ENCODE results near the gene SPTB.

The SPTB gene

DNA sequence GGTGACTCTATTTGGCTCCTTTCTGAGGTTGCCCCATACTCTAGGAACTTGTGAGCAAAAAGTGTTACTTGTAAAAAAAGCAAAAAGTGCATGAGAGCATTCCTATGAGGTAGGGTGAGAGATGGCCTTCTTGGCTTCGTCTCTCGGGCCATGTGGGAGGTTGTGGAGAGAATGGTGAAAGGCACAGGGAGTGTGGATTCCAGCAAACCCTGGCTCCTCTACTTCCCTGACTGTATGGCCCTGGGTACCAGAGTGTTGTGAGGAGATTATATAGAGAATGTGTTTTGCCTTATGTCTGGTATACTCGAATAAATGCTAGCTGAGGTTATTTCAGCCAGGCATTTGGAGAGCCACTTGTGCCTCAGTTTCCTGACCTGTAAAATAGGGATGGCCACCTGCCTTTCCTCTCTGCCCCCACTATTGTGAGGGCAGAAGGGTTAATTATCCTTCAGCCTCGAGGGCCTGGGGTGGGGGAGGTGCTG, 164.5 kb downstream of the SPTB start:
- no peak for DNase-seq (ENCODE audit: low read depth in 2 of 2, low spot score in 1 of 2)

DNA sequence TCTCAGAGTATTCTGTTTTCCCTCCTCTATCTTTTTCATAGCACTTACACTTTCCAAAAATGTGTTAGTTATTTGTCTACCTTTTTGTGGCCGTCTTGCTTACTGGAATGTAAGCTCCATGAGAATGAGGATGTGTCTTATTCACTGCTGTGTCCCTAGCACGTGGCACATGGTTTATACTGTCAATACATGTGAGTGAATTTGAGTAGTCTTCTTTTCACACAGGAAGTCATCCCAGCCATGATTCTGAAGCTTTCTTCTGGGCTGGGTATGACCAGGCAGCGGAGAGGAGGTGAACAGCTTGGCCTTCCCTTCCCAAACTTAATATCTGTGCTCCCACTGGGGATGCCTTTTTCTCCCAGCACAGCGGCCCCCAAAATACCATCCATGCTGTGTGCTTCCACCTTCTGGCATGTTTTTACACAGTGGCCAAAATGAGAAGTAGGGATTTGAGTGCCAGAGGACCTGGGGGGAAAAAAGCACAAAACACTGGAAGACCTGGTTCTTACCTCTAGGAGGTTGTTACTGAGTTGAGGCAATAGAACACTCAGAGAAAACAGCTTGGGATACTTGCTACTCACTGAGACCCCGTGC, 165.2 kb downstream of the SPTB start:
- DNase-seq (ENCODE audit: low read depth in 2 of 2, low spot score in 1 of 2), result no peak

DNA sequence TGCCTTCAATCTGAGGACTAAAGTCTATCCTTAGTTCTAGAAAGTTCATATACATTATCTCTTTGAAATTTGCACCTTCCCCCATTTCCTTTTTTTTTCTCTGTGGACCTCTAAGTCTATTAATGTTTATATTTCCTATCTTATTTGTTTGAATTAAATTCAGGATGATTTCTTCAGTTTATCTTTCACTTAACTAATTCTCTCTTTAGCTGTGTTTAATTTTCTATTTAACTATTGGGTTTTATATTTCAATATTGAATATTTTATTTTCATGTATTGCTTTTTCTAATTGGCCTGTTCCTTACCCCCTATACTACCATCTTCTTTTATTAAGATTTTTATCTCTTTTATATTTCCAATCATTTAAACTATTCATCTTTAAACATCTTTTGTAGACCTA, 166.0 kb downstream of the SPTB start:
- no peak for DNase-seq (ENCODE audit: low read depth in 2 of 2, low spot score in 1 of 2)

DNA sequence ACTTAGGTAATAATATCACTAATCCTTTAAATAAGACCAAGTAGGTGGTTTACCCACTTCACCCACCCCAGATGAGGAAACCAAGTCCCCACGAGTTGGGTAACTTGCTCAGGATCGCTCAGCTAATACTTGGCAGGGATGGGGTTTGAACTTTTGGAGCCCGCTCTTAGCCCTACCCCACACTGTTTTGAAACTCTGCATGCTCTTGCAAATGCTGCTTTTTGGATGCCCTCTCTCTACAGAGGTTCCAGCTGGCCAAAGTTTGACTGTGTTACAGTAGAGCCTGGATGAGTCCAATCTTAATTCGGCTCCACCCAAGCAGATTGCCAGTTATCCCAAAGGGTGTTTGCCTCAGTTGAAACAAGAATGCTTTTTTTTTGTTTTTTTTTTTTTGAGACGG, 168.7 kb downstream of the SPTB start:
- no peak for DNase-seq (ENCODE audit: low read depth in 2 of 2, low spot score in 1 of 2)

DNA sequence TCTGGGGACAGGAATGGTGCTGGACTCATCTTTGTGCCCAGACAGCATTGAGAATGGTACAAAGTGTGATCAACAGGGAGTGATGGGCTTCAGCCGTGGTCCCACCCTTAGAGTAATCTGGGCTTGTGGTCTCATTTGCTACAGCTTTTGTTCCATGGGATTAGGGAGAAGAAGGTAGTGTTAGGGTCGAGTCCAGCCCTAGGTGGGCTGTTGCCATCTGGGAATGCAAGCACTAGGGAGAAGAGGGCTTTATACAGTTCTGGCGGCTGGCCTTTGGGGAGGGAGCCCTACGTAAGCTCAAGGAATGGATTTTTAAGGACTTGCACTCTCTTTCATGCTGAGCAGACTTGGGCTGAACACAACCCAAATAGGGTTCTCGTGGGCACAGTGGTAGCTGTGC, 170.6 kb downstream of the SPTB start:
- no peak for DNase-seq (ENCODE audit: low read depth in 2 of 2, low spot score in 1 of 2)

DNA sequence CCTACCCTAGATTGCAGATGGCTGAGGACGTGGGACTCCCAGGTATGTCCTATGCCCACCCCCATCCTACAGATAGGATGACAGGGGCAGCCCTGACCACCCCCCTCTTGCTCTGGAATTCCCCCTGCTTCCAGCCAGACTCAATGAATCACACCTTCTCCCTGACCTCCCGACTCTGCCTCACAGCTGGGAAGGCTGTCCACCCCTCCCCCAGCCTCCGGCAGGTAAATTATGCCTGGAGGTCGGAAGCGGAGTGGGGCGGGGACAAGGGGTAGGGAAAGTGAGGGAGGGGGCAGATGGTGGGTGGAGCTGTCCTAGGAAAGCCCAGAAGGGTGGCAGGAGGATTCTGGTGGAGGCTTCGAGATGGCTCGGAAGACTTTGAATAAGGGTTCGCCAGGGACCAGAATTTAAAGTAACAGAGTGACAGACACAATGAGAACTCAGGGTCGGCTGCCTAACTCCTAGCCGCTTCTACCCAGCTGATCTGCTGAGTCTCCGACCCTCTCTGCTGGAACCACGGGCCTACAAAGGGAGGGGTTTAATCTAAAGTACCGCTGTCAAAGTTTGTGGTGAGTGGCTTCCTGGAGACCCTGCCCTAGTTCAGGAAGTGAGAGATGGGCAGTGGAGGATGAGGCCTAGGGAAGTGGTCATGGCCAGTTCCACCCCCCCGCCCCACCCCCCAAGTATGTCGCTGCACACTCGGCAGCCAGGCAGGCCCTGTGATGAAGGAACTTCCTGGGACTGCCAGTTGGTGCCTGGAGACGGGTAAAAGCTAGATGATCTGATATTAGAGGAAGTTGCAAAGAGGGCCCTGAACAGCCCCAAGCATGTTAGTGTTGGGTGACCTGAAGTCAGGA, 171.3 kb downstream of the SPTB start:
- DNase-seq (ENCODE audit: low read depth in 2 of 2, low spot score in 1 of 2), result no peak

DNA sequence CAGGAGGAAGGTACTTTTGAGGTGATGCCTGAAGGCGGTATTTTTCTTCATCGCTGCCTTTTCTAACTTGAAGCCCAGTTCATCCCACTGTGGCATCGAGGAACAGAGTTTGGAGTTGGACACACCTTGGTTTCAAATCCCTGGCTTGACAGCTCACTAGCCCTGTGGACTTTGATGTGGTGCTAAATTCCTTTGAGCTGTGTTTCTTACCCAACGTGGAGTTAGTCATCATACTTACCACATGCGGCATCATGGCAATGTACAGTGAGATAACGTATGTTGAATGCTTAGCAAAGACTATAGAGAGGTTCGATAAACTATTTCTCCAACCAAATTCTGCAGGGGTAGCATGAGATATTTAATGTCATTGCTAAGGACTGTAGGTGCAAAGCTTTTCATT, 172.0 kb downstream of the SPTB start:
- DNase-seq (ENCODE audit: low read depth in 2 of 2, low spot score in 1 of 2), result no peak

DNA sequence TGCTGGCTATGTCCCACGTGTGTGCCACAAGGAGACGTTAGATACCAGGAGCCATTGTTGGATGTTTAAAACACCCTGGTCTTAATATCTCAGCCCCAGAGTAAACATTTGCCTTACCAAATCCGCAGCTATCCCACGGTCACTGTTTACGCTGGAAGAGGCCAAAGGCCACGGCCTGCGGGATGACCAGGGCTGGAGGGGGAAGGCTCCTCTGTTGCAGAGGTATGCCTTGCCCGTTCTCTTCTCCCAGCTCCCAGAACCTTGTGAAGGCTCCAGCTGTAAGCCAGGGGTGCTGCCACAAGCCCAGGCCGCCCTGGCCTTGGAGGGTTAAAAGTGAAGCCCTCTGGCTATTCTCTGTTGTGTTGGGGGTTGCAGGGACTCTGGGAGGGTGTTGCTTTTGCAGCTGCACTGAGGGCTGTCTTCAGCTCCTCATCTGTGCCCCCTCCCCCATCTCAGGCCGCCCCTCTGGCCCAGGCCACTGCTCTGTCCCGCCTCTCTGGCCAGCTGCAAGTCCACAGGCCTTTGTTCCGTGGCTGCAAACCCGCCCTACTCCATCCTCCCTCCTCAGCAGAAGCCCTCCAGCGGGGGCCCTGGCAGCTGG, 173.0 kb downstream of the SPTB start:
- DNase-seq (ENCODE audit: low read depth in 2 of 2, low spot score in 1 of 2), result no peak

DNA sequence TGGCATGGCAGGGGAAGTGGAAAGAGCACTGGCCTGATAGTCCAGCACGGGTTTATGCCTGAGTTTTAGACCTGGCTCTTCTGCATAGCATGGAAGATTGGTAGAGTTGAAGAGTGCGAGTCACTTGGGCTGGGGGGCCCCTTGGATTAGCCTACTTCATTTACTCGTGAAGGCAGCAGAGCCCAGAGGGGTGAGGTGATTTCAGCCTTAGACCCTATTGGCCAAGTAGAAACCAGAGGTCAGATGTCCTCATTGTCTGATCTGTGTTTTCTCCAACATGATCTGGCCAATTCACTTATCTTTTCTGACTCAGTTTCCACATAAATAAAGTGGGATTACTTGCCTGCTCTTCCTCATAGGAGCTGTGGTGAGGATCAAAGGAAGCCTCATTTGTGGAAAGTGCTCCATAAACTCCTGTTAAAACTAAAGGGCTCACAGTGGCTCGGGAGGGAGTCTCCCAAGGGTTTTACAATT, 173.6 kb downstream of the SPTB start:
- no peak for DNase-seq (ENCODE audit: low read depth in 2 of 2, low spot score in 1 of 2)

DNA sequence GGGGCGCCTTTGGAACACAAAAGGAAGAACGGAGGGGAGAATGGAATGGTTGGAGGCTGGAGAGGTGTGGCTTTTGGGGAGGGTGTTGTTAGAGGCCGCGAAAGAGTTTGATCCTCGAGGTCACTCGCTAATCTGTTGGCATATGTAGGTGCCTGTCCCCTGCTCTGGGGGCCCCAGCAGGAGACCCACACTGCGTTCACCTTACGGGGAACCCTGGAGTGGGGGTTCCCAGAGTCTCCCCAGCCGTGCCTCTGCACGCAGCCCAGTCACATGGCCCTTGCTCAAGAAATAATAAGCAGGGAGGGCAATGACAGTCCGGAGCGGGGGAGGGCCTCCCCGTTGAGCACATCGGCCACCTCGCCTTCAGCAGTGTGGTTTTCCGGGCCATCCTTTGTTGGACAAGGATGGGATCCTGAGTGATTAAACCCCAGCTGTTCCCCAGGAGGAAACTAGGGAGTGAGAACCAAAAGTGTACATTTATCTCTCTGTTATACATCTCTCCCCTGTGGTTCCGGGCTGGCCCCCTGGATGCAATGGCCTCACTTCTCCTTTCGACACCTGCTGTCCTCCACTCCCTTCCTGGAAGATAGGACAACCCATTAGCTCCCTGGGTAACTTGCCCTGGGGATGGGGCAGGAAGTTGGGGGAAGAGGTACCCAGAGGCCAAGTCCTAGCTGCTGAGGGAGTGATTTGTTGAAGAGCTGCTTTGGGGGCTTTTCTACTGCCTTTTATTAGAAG, 174.2 kb downstream of the SPTB start:
- DNase-seq (ENCODE audit: low read depth in 2 of 2, low spot score in 1 of 2), result no peak

DNA sequence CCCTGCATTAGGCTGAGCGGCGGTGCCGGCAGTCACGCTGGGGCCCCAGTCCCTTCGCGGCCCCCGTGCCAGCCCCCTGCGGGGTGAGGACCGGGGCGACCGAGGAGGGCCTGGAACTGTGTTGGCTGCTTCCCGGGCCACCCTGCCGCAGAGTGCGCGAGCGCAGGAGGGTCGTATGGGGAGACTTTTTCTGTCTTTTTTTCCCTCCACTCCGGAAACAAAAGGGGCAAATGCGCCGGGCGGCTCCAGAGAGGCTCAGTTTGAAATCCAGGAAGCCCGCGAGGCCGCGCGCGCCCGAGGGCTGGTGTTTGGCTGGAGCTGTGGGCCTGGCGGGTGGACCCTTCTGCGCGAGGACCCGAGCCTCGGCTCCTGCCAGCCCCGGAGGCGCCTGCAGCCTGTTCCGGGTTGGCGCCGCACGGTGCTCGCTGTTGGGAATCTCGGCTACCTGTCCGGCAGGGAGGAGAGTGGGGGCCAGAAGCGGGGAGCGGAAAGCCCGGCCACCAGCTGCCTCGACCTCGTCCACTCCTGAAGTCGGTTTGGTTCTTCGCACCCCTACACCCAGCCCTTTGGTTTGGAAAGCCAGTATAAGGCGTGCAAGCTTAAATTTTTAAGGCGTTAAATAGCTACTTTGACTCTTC, 174.8 kb downstream of the SPTB start:
- DNase-seq (ENCODE audit: low read depth in 2 of 2, low spot score in 1 of 2), result no peak

DNA sequence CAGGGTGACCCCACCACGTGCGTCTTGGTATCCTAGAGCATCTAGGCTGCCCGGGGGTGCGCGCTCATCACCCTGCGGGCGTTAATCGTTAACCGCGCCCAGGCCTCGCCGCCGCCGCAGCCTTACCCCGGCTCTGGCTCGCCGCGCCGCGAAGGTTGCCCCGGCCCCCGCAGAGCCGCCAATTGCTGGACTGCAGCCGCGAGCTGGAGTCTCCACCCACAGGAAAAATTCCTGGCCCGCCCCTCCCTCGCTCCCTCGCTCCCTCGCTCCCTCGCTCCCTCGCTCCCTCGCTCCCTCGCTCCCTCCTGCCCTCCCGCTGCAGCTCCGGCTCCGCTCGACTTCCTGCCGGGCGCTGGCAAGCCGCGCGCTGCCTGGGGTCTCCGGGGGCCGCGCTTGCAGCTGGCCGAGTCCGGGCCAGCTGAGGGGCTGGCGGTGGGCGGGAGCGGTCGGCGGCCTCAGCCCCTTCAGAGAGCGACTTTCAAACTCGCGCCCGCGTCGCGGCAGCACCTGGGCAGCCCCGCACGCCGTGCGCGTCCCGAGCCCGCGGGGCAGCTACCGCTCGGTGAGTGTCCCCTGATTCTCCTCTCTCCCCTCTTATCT, 175.5 kb downstream of the SPTB start, which contains the start of gene PLEKHG3:
Gene PLEKHG3 (plus strand): TSS at position 282 of the 600 bp plus-strand sequence. CDS start 23,208 bp downstream, outside the sequence.
- no peak for DNase-seq (ENCODE audit: low read depth in 2 of 2, low spot score in 1 of 2)

DNA sequence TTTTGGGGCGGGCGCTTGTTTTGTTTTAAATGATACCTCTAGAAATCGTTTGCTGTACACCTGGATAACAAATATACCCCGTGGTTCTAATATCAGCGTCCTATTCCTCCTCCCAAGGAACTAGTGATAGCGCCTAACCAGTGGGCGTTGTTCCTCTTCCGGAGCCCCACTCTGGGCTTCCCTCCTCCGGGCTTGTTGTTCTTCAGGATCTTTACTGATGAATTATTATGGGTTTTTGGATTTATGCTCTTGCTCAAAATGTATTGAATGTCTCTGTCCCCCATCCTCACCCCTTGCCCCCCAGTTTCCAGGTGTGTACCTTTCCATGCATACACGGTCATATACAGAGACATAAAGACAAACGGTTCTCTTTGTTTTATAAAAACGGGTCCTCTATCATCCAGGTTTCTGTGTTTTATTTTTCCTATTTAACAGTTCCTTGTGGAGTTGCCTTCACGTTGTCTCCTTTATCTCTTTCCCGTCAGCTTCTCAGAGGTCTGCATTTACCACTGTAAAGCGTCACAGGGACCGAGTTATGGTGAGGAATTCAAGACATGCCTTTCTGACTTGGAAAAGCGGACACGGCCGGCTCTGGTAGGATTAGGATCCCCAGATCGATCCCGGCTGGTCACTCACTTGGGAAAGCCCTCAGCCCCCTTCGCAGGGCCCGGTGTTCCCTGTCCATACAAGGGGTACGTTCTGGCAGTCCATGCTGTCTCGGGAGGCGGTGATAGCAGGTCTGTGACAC, 176.1 kb downstream of the SPTB start:
- no peak for DNase-seq (ENCODE audit: low read depth in 2 of 2, low spot score in 1 of 2)

DNA sequence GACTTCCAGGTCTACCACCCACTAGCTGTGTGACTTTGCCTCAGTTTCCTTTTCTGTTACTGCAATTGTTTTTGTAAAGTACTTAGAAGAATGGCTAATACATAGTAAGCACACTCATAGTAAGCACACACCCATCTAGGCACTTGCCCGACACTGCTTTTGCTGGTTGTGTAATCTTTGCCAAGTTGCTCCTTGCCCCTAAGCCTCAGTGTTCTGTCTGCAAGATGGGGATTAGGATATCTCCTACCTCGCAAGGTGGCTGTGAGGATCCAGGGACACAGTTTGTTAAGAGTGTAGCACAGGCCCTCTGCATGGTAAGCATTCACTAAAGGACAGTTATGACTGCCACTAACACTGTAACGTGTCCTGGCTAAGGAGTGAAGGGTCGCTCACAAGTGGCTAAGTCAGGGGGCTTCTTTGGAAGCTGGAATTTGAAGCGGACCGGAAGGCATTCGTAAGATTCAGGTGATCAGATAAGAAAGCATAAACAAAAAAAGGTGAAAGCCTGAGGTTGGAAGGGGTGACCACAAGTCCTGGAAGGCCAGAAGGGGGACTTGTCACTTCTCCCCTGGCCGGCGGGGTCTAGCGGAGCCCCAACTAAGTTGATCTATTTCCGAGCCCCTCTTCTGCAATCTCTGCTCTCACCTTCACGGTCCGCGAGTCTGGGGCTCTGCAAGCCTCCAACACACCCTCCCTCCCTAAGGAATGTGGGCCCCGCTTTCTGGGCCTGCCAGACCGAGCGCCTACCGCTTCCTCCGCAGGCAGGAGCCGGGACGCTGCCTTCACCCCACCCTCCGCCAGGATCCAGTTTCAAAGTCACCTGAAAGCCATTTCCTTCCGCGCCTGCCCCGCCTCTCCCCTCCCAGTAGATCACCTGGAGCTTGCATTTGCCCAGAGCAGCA, 177.0 kb downstream of the SPTB start:
- DNase-seq (ENCODE audit: low read depth in 2 of 2, low spot score in 1 of 2), result no peak

DNA sequence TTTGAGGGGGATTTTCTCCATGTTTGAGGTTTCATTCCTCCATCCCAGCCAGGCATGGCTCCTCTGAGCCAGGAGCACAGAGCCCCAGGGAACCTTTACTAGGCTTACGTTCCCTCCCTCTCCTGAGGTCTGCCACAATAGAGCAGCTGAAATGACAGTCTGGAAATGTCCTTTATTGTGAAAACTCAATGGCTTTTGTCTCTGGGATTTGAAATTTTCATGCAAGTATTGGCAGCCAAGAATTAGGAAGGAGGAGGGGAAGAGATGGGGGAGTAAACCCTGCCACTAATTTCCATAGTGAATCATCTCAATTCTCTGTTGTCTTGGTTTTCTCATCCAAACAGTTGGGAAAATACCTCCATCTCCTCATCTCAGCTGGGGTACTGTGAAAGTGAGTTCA, 178.0 kb downstream of the SPTB start:
- no peak for DNase-seq (ENCODE audit: low read depth in 2 of 2, low spot score in 1 of 2)

DNA sequence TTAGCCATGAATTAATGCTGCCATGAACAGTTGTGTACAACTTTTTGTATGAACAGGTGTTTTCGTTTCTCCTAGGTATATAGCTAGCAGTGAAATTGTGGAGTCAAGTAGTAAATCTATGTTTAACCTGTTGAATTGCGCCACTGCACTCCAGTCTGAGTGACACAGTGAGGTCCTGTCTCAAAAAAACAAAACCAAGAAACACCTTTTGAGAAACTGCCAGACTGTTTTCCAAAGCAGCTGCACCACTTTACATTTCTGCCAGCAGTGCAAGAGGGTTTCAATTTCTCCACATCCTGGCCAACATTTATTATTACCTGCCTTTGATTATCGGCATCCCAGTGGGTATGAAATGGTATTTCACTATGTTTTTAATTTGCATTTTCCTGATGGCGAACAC, 178.8 kb downstream of the SPTB start:
- DNase-seq (ENCODE audit: low read depth in 2 of 2, low spot score in 1 of 2), result no peak

DNA sequence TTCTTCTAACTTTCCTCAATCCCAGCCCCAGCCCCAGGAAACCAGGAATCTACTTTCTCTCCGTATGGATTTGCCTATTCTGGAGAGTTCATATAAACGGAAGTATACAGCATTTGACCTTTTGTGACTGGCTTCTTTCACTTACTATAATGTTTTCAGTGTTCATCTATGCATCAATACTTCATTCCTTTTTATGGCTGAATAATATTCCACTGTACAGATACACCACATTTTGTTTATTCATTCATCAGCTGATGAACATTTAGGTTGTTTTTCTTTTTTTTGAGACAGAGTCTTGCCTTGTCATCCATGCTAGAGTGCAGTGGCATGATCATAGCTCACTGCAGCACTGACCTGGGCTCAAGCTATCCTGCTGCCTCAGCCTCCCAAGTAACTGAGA, 179.4 kb downstream of the SPTB start:
- DNase-seq (ENCODE audit: low read depth in 2 of 2, low spot score in 1 of 2), result no peak

DNA sequence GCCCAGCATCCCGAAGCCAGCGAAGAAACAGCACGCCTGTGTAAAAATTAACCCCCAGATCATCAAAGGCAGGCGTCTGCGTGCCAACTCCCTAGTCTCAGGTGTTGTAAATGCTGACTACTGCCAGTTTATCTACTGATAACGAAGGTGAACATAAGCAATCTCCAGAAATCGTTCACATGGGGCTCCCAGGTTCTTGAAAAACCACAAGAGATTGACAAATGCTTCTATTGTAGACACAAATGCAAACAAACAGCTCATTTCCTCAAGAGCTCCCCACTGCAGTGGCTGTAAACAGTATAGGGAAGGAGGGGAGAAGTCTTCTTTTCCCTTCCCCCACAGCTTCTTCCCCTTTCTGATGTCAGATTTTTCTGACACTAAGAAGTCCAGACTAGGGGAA, 180.8 kb downstream of the SPTB start:
- DNase-seq (ENCODE audit: low read depth in 2 of 2, low spot score in 1 of 2), result no peak

DNA sequence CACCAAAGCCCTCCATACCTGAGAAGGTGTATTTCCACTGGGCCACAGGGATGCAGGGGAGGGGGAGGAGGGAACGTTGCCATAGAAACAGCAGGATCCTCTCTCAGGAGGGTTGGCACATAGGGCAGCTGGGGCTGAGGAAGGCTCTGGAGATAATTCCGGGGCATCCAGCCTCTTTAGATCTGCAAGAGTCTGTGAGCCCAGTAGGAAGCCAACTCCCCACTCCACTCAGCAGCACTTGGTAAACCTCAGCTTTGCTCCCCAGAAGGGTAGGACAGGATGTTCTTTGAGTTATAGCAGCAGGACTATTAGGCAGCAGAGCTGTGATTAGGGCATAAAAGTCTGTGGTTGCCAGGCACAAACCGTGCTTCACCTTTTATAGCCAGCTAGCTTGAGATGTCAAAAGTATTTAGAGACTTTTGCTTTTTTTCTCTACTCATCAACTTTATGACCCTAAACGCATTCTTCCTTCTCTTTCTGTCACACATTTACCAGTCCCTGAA, 183.3 kb downstream of the SPTB start:
- no peak for DNase-seq (ENCODE audit: low read depth in 2 of 2, low spot score in 1 of 2)
